ENCODE results near the gene DHX57. TPM values are rescaled to one million over a fixed set of nuclear protein-coding genes. Genes with fewer than 3 reads are reported as not detected.
A peak's percentile ranks its signal among the peaks of the same experiment; 100 is the strongest.

DHX57 gene, protein sequence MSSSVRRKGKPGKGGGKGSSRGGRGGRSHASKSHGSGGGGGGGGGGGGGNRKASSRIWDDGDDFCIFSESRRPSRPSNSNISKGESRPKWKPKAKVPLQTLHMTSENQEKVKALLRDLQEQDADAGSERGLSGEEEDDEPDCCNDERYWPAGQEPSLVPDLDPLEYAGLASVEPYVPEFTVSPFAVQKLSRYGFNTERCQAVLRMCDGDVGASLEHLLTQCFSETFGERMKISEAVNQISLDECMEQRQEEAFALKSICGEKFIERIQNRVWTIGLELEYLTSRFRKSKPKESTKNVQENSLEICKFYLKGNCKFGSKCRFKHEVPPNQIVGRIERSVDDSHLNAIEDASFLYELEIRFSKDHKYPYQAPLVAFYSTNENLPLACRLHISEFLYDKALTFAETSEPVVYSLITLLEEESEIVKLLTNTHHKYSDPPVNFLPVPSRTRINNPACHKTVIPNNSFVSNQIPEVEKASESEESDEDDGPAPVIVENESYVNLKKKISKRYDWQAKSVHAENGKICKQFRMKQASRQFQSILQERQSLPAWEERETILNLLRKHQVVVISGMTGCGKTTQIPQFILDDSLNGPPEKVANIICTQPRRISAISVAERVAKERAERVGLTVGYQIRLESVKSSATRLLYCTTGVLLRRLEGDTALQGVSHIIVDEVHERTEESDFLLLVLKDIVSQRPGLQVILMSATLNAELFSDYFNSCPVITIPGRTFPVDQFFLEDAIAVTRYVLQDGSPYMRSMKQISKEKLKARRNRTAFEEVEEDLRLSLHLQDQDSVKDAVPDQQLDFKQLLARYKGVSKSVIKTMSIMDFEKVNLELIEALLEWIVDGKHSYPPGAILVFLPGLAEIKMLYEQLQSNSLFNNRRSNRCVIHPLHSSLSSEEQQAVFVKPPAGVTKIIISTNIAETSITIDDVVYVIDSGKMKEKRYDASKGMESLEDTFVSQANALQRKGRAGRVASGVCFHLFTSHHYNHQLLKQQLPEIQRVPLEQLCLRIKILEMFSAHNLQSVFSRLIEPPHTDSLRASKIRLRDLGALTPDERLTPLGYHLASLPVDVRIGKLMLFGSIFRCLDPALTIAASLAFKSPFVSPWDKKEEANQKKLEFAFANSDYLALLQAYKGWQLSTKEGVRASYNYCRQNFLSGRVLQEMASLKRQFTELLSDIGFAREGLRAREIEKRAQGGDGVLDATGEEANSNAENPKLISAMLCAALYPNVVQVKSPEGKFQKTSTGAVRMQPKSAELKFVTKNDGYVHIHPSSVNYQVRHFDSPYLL (N-terminal part only)
- 27.5 and 32.0 TPM in 2 replicates for total RNA-seq (2021)
- long read RNA-seq, full-length matches to known transcripts = 45 of 96 reads
- long read RNA-seq, partial matches to known transcripts = 29 of 96 reads
- long read RNA-seq, other reads (novel, unspliced or antisense) = 22 of 96 reads

DNA sequence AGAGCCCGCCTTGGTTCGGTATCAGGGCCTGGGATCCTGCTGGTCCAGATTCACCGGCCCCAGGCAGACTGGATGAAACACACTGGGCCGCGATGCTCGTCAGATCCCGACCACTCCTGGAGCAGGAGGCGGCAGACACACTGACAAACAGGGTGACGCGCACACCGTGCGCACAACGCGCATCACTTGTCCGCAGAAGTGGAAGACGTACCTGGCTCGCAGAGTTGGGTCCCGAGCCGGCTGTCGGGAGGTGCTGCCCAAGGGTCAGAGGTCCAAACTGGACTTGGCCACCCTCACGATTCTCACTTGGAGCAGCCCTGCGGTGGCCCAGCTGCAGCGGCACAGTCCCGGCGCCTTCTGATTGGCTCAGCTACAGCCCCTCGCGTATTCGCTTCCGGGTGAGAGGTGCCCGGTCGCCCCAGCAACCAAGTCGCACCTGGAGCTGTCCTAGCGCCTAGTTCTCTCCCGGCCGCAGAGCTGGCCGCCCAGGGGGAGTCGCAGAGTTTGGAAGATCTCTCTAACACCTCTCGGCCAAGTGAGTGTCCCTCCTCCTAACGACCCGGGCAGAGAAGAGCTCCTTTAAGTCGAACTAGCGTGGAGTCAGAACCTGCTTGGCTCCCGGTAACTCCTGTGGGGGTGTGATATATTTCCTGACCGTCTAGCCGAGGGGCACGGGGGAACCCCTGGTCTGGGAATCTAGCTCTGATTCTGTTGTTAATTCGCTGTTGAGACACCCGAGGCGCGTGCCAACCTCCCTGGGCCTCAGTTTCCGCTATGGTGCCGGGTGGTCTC lies at the start of gene DHX57, which contains the start of gene MORN2:
TSS of gene DHX57 (minus strand) at position 359 of the 792 bp plus-strand sequence. CDS start 7,529 bp downstream, outside the sequence.
TSS of gene MORN2 (plus strand) at position 401 of the 792 bp plus-strand sequence.
- H3K4me1 ChIP-seq (ENCODE audit: insufficient read depth, low read length) = no peaks in the 10 kb centered on the region
- Mint-ChIP-seq H3K27me3 (ENCODE audit: low read depth) (no peaks in the 10 kb centered on the region), H3K9me3 (peaks cover 0 to 10% of the 10 kb centered on the region in 2 experiments; a peak in 3 of 5 replicates), H3K4me3 (peak within 1 kb of the TSS; percentile 96 to 99), H3K4me1 (peaks cover 15 to 17% of the 10 kb centered on the region in 2 experiments), H3K27ac (peak within 1 kb of the TSS; percentile 37 to 97 (median 92)), H3K36me3 (ENCODE audit: insufficient read depth in 1 of 3, low read depth in 3 of 3) (peaks cover 2 to 15% (median 11%) of the 10 kb centered on the region in 3 experiments; a peak in 6 of 7 replicates)
- no peak within 1 kb of the TSS for H2BK12ac ChIP-seq (ENCODE audit: insufficient read length, low read depth, low read length)
- no peaks in the 10 kb centered on the region for H3K79me1 ChIP-seq (ENCODE audit: insufficient read depth, low read depth, low read length, poor library complexity, severe bottlenecking)
- no peak within 1 kb of the TSS for H4K91ac ChIP-seq (ENCODE audit: insufficient read length, low read depth, low read length)
- H3K14ac ChIP-seq (ENCODE audit: insufficient read depth, low read length) = peak within 1 kb of the TSS; percentile 40
- H3K18ac ChIP-seq (ENCODE audit: insufficient read length, low read depth, low read length) = no peak within 1 kb of the TSS
- no peaks in the 10 kb centered on the region for H3K27me3 ChIP-seq (ENCODE audit: insufficient read depth, low read length)
- H3K23me2 ChIP-seq (ENCODE audit: insufficient read length, low read depth, low read length, poor library complexity, severe bottlenecking) = peaks cover 13% of the 10 kb centered on the region
- no peak within 1 kb of the TSS for H3T11ph ChIP-seq (ENCODE audit: low read length)
- H3K4ac ChIP-seq (ENCODE audit: low read depth, low read length) = no peak within 1 kb of the TSS
- peak within 1 kb of the TSS; percentile 78 for H3K4me2 ChIP-seq (ENCODE audit: insufficient read depth, insufficient read length, low read length)
- peaks cover 2% of the 10 kb centered on the region for H4K20me1 ChIP-seq (ENCODE audit: control insufficient read depth, insufficient read depth, insufficient read length)
- peak; percentile 93 for DNase-seq
- H3K79me2 ChIP-seq (ENCODE audit: insufficient read depth, low read length) = peaks cover 2% of the 10 kb centered on the region; the same call in 1 of the 2 replicates
- TF ChIP-seq, protein P1, sequence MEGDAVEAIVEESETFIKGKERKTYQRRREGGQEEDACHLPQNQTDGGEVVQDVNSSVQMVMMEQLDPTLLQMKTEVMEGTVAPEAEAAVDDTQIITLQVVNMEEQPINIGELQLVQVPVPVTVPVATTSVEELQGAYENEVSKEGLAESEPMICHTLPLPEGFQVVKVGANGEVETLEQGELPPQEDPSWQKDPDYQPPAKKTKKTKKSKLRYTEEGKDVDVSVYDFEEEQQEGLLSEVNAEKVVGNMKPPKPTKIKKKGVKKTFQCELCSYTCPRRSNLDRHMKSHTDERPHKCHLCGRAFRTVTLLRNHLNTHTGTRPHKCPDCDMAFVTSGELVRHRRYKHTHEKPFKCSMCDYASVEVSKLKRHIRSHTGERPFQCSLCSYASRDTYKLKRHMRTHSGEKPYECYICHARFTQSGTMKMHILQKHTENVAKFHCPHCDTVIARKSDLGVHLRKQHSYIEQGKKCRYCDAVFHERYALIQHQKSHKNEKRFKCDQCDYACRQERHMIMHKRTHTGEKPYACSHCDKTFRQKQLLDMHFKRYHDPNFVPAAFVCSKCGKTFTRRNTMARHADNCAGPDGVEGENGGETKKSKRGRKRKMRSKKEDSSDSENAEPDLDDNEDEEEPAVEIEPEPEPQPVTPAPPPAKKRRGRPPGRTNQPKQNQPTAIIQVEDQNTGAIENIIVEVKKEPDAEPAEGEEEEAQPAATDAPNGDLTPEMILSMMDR (conservative IDR thresholded peaks at IDR 0.05) = no peak
- peak within 1 kb of the TSS; percentile 46 for H2AFZ ChIP-seq (ENCODE audit: low read length)
- H3K9me3 ChIP-seq (ENCODE audit: control insufficient read depth, low read depth, low read length) = no peaks in the 10 kb centered on the region
- no peak within 1 kb of the TSS for H2AK5ac ChIP-seq (ENCODE audit: insufficient read length, low read length)
- no peak within 1 kb of the TSS for H4K8ac ChIP-seq (replicated peaks; ENCODE audit: insufficient read length, low read depth, low read length)
- no peak within 1 kb of the TSS for H2BK20ac ChIP-seq (ENCODE audit: low read depth, low read length, poor library complexity, severe bottlenecking)
- no peak within 1 kb of the TSS for H2BK5ac ChIP-seq (ENCODE audit: insufficient read length, low read length)
- no peak within 1 kb of the TSS for H3K56ac ChIP-seq (ENCODE audit: insufficient read length, low read depth, low read length)
- H4K5ac ChIP-seq (ENCODE audit: insufficient read length, low read depth, low read length) = no peak within 1 kb of the TSS
- no peak within 1 kb of the TSS for H2BK120ac ChIP-seq (ENCODE audit: low read depth, low read length, poor library complexity, severe bottlenecking)
- no peak within 1 kb of the TSS for H3K27ac ChIP-seq (ENCODE audit: insufficient read length, low read depth, low read length)
- H3K9ac ChIP-seq (ENCODE audit: extremely low read depth, insufficient read length, low read length) = peak within 1 kb of the TSS; percentile 25
- no peak within 1 kb of the TSS for H2BK15ac ChIP-seq (ENCODE audit: low read depth, low read length)
- H3K23ac ChIP-seq (ENCODE audit: insufficient read length, low read depth, low read length) = no peak within 1 kb of the TSS
- WGBS (ENCODE audit: extremely low coverage, insufficient read length, low lambda C conversion rate) = no CpG with 5 or more reads among the region's 52 CpGs

Data from H9 (cell line).